Activated naive CD4-positive, alpha-beta T cell treated with anti-CD3 and anti-CD28 coated beads, Interleukin-2, amount 50 U/mL, for 16 hours (primary cell): ENCODE data around the gene ARTN.

Source experiments
- DNase-seq: peaks from one replicate; pipeline ENCODE4 v3.0.0-alpha.2; 2020

The ARTN gene

DNA sequence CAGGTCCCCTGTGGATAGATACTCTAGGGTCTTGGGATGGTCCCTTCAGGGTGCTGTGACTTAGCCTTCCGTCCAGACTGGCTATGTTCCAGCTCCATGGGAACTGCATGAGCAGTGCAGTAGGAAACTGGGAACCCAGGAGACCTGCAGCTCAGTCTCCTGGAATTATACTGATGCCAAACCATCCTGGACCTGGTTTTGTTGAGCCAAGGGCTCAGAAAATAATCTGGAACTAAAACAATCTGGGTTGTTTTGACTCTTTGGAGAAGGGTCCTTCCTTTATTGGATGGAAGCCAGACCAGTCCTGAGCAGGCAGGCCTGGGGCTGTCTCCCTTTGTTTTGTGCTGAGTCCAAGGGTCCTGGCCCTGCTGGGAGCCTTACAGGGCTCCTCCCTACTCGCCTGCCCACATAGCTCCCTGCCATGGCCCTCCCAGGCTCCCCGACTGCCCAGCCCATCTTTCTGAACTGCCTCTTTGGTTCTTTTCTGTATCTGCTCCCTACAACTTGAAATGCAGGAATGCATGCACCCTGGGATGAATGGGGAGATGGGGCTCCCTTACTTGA is 14.4 kb downstream of the ARTN start:
- DNase-seq: no peak

DNA sequence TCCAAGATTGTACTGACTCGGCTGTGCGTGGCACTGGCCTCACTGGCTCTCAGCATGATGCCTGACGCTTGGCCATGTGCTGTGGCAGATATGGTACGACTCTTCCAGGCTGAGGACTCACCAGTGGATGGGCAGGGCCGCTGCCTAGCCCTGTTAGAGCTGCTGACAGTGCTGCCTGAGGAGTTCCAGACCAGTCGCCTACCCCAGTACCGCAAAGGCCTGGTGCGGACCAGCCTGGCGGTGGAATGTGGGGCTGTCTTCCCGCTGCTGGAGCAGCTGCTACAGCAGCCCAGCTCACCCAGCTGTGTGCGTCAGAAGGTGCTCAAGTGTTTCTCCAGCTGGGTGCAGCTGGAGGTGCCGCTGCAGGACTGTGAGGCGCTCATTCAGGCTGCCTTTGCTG is 16.1 kb downstream of the ARTN start:
- no peak for DNase-seq

DNA sequence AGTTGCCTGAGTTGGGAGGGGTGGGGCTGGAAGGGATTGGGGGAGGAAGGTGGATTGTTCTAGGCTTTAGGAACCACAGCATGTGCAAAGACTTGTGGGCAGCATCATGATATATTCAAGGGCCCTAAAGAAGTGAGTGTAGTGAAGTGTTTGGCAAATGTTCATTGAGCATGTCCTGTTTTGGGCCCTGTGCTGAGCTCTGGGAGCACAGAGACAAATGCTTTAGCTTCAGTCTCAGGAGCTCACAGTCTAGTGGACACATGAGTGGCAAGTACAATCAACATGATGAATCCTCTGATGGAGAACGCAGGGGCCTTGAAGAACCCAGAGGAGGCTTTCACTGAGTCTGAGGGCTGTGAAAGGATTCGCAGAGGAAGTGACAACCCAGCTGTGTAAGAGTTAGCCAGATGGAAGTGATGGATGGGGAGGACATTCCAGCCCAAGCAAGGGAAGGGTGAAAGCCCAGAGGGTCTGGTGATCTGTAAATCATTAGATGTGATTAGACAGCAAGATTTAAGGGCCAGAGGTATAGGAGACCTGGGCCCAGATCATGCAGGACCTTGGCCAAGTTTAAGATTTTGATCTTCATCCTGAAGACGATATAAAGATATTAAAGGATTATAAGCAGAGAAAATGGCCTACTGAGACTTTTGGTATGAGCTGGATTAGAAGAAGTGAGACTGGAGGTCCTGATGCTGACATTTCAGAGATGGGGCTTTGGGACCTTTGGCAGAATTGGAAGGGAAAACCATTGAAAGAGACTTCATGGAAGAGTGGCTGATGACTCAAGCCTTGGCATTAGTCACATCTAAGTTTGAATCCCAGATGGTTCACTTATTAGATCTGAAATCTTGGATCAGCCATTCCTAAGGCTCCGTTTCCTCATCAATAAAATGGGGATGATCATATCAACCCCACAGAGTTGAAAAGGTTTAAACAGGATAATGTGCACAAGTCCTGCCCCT is 17.7 kb downstream of the ARTN start:
- no peak for DNase-seq

DNA sequence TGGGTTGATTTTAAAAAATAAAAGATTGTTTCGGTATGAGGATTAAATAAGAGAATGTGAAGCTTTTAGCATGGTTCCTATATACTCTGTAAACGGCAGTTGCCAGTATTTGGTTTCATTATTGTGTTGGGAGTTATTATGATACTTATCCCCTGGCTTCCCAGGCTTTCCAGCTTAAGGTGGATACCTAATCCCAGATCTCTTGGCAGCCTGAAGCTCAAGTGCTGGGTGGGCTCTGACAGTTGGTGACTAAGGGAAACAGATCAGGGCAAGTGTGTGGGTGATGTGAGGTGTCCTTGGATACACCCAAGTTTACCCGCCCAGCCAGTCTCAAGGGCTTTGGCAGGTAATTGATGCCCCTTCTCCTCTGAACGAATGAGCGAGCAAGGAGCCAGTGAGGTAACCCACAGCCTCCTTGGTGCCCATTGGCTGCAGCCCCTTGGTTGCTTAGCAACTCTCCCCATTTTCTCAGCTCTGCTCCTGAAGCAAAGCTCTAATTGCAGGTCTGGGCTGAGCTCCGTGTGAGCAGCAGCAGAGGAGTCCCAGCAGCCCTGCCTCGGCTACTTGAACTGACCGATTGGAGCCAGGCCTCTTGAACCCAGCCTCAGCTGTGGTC is 19.2 kb downstream of the ARTN start:
- DNase-seq: no peak

DNA sequence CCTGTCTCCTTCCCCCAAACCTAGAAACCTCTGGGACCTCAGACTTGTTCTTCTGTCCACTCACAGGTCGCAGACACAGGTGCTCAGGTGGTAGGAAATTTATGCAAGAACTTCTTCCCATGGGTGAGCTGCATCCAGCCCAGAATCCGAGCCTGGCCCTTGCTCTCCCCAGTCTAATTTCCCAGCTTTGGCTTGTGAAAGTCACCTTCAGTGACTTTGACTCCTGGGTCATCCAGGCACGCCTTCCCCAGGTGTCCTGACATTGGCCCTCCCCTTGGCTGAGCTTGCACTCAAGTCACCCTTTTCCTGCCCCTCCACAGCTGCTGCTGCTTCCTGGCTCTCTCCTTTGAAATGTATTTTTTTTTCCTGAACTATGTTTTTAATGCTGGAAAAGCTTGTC is 19.8 kb downstream of the ARTN start:
- DNase-seq: no peak

DNA sequence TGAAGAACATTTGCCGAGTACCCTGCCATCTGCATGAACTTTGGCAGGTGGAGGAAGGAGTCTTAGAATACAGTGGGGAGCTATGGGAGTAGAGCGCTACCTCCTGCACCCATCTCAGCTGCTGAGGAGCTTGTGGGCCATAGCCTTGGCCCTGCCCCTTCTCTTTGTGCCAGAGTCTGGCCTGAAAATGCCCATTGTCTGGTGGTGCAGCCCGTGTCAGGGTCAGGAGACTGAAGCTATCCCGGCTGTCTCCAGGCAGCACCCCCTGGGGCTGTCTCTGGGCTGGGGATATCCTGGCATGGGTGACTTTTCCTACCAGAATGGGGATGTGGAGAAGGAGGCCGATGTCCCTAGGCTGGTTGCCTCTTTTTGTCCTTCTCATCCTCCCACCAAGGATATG is 20.4 kb downstream of the ARTN start:
- no peak for DNase-seq

DNA sequence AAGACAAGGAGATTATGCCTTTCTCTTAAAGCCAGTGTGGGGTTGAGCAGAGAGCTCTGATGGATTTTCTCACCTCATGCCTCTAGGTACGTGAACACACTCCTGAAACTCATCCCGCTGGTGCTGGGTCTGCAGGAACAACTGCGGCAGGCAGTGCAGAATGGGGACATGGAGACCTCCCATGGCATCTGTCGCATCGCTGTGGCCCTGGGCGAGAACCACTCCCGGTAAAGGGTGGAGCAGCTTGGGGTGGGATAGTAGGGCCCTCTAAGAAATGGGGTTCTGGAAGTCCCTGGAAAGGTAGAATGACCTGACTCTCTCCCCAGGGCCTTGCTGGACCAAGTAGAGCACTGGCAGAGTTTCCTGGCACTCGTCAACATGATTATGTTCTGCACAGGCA is 22.6 kb downstream of the ARTN start:
- no peak for DNase-seq

DNA sequence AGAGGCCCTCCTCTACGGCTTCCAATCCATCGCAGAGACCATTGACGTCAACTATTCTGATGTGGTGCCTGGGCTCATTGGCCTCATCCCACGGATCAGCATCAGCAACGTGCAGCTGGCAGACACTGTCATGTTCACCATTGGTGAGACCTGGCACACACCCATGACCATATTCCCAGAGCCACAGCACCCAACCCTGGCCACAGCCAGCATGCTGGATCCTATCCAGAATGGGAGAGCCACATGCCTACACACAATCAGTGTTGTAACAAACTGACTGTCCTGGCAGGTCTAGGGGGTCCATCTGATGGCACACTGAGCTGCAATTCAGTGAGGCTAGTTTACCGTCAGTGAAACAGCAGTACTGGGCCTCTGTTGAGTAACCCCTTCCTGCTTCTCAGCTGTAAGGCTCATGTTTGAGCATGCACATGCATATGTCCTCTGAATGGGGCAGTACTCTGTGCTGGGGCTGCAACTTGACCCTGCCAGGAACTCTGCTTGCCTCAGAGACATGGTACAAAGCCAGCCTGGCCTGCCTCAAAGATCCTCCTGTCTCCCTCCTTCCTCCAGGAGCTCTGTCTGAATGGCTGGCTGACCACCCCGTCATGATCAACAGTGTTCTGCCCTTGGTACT is 23.9 kb downstream of the ARTN start:
- DNase-seq: no peak

DNA sequence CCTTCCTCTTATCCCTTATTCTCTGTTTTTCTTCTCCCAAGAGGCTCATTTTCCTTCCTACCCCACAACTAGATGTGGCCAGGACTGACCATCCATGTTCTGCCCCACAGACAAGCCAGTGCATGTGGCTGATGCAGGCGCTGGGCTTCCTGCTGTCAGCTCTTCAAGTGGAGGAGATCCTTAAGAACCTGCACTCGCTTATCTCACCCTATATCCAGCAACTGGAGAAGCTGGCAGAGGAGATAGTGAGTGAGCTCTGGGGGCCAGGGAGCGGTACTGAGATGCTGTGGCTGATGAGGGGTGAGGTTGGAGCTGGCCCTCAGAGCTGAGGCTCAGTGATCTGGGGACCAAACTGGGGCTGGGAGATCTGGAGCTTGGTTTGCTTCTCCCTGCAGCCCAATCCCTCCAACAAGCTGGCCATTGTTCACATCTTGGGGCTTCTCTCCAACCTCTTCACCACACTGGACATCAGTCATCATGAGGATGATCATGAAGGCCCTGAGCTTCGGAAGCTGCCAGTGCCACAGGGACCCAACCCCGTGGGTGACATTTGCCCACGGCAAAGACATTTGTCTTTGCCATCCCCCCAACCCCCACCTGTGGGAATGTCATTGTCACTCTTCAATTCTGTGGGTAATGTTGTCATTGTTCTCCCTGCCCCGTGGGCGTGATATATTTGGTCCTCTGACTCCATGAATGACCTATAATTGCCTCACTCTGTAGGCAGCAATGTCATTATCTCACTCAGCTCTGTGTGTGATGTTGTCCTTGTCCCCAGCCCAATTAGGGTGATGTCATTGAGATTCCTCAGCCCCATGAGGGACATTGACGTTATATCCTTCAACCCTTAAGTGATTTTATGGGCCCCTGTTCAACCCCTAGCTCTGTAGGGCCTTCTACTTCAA is 25.0 kb downstream of the ARTN start:
- DNase-seq: no peak

DNA sequence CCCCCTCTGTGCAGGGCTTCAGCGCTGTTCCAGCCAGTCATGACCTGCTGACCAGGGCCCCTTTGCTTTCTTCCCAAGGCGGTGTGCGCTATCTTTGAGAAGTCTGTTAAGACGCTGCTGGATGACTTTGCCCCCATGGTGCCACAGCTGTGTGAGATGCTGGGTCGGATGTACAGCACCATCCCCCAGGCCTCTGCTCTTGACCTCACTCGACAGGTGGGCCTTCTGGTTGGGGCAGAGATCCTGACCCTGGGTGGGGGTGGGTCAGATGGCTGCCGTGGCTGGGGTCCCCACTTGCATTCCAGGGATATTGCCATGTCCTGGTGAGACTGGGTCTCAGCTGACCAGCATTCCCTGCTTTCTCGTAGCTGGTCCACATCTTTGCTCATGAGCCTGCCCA is 27.2 kb downstream of the ARTN start:
- DNase-seq: no peak

DNA sequence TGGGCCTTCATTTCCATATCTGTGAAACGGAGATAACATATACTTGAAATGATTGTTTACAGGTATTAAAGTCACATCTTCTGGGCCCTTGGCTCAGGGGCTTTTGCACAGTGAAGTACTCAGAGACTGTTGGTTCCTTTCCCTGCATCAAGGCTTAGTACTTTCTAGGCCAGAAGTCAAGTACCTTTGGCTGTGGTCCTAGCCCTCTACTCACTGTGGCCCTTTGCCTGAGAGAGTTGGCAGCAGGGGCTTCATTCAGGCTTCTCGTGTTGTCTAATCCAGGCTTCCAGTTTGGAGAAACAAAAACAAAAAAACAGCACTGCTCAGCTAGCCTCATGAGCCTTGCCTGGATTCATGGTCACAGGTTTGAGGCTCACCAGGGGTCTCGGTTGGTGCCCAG is 28.1 kb downstream of the ARTN start:
- no peak for DNase-seq

DNA sequence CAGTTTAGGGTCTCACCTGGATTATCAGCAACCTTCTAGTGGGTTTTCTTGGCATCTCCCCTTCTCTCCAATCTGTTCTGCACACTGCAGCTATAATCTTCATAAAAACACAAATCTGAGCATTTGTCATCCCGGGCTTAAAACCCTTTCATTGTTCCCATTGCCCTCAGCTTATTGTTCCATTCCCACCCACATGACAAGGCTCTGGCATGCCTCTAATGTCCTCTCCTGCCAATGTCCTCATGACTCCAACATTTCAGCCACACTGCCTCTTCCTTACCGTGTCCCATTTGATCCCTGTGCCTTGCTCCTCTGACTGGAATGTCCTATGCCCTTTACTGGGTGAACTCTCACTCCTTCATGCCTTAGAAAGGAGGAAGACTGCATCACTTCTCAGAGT is 28.7 kb downstream of the ARTN start:
- no peak for DNase-seq

DNA sequence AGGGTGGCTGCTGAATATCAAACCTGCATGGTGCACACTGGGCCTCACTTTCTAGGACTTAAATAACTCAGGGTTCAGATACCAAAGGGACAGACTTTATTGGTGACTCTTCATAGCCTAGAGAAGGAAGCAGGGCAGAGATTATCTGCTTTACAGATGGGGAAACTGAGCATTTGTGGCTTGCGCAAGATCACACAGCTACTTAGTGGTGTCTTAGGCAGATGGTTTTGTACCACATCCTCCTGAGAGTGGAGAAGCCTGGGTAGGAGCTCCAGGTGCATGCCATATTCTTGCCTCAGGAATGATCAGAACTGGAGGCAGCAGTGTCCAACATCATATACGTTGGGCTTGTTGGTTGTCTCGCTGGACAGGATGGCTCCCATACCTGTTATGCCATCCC is 29.4 kb downstream of the ARTN start:
- DNase-seq: no peak

DNA sequence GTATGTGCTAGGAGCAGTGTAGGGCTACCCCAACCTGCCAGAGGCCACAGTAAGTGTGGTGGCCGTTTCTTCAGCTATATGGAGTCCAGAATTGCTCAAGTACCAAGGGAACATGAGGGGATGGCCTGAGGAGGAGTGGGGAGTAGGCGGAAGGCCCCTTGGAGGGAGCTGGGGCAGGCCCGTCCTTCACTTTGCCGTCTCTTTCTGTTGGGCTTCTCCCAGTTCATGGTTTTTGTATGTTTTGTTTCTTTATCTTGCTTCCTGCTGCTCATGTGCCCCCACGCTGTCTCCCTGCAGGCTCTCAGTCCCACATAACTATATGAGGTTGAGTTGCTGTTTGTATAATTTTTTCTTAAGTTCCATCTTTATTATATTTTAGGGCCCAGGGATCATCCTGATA is 30.3 kb downstream of the ARTN start:
- no peak for DNase-seq

DNA sequence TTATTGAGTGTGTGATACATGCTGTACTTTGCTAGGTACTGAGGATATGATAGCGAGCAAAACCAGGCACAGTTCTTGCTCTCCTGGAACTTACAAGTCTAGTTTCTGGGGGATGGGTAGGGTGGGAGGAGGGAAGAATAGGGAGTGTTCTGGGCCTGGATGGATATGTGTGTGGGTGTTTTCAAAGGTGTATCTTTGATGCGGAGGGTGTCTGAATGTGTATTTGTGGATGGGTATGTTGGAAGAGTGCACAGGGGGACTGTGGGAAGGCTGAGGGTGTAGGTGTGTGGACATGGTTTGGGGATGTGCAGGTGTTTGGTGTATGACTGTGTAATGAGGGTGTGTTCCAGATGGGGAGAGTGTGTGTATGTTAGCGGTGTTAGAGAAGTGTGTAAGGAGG is 31.7 kb downstream of the ARTN start:
- no peak for DNase-seq

DNA sequence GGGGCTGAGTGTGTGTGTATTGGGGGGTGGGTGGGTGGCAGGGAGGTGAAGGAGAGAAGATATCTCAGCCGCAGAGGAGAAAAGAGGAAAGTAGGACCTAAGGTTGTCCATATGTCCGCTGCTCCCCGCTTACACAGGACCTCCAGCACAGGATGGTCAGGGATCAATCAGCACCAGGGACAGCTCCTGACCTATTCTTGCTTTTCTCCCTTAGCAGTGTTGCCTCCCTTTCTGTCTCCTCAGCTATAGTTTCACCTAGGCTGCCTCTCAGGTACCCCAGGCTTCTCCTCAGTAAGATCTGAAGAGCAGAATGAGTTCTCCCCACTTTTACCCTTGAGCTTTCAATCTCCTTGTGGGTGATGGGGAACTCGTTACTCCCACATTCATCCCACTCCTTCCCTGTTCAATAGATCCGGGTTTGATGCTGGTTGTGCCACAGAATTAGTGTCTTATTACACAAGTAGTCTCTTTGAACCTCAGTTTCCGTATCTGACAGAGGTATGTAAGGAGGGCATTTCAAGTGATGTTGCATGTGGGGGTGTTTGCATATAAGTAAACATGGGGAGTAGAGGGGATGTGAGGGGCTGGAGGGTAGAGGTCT is 34.8 kb downstream of the ARTN start:
- DNase-seq: no peak

DNA sequence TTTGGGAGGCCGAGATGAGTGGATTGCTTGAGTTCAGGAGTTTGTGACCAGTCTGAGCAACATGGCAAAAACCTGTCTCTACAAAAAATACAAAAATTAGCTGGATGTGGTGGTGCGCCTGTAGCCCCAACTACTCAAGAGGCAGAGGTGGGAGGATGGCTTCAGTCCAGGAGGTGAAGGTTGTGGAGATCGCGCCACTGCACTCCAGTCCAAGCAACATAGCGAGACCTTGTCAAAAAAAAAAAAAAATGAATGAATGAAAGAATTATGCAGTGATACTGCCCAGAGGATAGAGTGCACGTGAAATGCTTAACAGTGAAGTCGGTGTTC is 35.8 kb downstream of the ARTN start:
- DNase-seq: no peak

DNA sequence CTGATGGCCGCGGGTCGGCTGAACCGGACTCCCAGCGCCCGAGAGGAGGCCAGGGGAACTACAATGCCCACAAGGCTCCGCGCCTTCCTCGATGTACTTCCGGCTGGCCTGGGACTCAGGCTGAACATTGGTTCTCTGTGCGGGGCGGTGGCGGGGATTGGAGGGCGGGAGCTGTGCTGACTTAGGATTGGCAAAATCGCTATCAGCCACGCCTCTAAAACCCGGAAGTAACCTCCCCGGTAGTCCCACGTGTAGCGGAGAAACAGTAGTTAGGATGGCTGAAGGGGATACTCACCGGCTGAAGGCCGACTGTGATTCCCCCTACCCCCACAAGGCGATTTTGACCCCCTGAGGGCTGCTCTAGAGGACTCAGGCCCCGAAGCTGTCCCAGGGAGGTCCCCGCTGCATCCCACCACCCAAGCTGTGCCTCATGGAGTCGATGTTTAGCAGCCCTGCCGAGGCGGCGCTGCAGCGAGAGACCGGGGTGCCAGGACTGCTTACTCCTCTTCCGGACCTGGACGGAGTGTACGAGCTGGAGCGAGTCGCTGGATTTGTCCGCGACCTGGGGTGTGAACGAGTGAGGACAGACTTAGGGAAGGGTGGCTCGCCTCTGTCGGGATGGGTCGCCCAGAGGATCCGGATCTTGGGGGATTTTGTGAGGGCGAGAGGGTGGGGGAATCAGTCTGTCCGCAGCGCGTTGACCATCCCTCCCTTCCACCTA is 36.3 kb downstream of the ARTN start, which contains the start of gene DPH2:
TSS of gene DPH2 (plus strand) at position 265 of the 721 bp plus-strand sequence. CDS start at position 431, 166 bp downstream.
- DNase-seq: peak; percentile 97

DNA sequence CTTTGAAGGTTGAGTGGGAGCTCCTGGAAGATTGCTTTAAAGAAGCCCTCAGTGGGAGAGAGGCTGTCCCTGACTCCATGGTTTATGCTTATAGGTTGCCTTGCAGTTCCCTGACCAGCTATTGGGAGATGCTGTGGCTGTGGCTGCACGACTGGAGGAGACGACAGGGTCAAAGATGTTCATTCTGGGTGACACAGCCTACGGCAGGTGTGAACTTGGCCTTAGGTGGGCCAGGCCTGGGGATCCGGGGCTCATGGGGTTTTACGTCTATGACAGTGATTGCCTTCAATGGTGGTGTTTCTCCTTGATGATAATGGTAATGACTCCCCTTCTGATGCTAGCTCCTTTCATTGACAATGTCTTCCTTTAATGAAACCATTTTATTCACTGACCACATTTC is 36.9 kb downstream of the ARTN start:
- DNase-seq: no peak

DNA sequence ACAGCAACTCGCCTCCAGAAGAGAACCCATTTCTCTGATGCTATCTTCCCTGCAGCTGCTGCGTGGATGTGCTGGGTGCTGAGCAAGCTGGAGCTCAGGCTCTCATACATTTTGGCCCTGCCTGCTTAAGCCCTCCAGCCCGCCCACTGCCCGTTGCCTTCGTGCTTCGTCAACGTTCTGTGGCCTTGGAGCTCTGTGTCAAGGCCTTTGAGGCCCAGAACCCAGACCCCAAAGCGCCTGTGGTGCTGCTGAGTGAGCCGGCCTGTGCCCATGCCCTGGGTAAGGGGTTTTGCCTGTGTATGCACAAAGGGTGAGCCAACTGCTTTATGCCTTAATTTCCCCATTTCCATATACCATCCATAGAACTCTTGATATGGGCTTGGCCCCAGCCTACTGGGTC is 37.3 kb downstream of the ARTN start:
- DNase-seq: no peak

DNA sequence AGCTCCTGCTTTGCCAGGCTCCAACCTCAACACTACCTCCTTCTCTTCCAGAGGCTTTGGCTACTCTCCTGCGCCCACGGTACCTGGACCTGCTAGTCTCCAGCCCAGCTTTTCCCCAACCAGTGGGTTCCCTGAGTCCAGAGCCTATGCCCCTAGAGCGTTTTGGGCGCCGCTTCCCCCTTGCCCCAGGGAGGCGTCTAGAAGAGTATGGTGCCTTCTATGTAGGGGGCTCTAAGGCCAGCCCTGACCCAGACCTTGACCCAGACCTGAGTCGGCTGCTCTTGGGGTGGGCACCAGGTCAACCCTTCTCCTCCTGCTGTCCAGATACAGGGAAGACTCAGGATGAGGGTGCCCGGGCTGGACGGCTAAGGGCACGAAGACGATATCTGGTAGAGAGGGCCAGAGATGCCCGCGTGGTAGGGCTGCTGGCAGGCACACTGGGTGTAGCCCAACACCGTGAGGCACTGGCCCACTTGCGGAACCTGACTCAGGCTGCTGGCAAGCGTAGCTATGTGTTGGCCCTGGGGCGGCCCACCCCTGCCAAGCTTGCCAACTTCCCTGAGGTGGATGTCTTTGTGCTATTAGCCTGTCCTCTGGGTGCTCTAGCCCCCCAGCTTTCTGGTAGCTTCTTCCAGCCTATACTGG is 37.9 kb downstream of the ARTN start:
- no peak for DNase-seq
